Measurements from ENCODE around the gene S100A10. TPM values are rescaled to one million over a fixed set of nuclear protein-coding genes. Genes with fewer than 3 reads are reported as not detected.

S100A10 gene
- polyA plus RNA-seq, 1 experiment, result 40.3 TPM

DNA sequence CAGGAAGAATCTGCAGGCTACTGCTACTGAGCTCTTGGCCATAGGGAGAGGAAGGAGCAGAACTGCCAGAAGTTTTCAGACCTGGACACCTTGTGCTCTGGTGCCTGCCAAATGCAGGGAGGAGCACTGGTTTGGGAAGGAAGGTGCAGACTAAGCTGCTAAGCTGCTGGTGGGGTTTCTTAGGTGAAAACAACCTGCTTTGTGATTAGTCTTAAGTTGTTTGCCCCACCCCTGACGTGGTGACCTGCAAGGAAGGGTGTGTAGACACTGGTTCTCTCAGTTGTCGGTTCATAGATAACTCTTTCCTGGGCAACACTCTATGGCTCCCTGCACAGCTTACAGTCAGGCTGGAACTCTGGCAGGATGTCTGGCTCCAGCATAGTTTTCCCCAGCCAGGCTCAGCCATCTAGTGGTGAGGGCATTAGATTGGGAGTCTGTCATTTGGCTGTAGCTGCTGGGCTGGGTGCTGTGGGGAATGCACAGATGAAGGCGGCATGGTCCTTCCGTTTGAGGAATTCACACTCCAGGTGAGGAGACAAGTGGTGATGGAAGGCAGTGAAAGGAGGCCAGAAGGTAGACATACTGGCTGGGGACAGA lies 10.3 kb upstream of the S100A10 start:
- Histone ChIP-seq H3K27me3 (ENCODE audit: control insufficient read depth, insufficient read depth, low read length) (peaks cover 26% of the 10 kb centered on the region), H3K4me3 (ENCODE audit: low read depth, low read length) (no peak overlapping the region), H3K36me3 (ENCODE audit: control insufficient read depth, insufficient read depth, low read length) (no peaks in the 10 kb centered on the region)
- TF ChIP-seq, protein P1, sequence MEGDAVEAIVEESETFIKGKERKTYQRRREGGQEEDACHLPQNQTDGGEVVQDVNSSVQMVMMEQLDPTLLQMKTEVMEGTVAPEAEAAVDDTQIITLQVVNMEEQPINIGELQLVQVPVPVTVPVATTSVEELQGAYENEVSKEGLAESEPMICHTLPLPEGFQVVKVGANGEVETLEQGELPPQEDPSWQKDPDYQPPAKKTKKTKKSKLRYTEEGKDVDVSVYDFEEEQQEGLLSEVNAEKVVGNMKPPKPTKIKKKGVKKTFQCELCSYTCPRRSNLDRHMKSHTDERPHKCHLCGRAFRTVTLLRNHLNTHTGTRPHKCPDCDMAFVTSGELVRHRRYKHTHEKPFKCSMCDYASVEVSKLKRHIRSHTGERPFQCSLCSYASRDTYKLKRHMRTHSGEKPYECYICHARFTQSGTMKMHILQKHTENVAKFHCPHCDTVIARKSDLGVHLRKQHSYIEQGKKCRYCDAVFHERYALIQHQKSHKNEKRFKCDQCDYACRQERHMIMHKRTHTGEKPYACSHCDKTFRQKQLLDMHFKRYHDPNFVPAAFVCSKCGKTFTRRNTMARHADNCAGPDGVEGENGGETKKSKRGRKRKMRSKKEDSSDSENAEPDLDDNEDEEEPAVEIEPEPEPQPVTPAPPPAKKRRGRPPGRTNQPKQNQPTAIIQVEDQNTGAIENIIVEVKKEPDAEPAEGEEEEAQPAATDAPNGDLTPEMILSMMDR (IDR thresholded peaks at IDR 0.05; ENCODE audit: insufficient read depth, low read depth, low read length), result peak; percentile 35; the same call in 1 of the 2 replicates
- POLR2A ChIA-PET, result no interaction called here
- CTCF ChIA-PET, result interaction anchor here (0.6 to 14.5 kb wide), 13 partner anchors 7 to 462 kb away, joined by 3 to 315 read pairs (median 4); no protein-coding TSS in a partner anchor
- no peak for DNase-seq (ENCODE audit: low read depth)

DNA sequence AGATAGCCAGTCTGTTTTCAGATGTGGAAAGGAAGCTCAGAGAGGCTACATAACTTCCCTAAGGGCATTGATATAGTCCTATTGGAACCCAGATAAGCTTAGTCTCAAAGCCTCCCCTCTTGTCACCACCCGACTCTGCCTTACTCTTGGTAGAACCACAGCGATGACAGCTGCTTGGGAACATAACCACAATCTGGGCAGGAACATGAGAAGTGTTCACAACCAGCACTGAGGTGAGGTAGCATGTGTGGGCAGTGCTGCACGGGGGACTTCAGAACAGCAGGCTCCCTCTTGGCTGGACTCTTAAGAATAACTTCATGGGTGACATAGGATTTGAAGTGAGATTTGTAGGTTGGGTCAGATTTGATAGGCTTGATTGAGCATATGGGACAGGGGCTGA lies 9.3 kb upstream of the S100A10 start:
- no peak for DNase-seq (ENCODE audit: low read depth)
- ChIA-PET CTCF (interaction anchor here (1.2 to 14.5 kb wide), 8 partner anchors 8 to 69 kb away, joined by 4 to 315 read pairs (median 22); partner anchors contain the start of gene S100A11), POLR2A (no interaction called here)
- Histone ChIP-seq H3K27me3 (ENCODE audit: control insufficient read depth, insufficient read depth, low read length) (peaks cover 24% of the 10 kb centered on the region), H3K4me3 (ENCODE audit: low read depth, low read length) (no peak overlapping the region), H3K36me3 (ENCODE audit: control insufficient read depth, insufficient read depth, low read length) (no peaks in the 10 kb centered on the region)
- TF ChIP-seq, protein P1 (IDR thresholded peaks at IDR 0.05; ENCODE audit: insufficient read depth, low read depth, low read length), result no peak

DNA sequence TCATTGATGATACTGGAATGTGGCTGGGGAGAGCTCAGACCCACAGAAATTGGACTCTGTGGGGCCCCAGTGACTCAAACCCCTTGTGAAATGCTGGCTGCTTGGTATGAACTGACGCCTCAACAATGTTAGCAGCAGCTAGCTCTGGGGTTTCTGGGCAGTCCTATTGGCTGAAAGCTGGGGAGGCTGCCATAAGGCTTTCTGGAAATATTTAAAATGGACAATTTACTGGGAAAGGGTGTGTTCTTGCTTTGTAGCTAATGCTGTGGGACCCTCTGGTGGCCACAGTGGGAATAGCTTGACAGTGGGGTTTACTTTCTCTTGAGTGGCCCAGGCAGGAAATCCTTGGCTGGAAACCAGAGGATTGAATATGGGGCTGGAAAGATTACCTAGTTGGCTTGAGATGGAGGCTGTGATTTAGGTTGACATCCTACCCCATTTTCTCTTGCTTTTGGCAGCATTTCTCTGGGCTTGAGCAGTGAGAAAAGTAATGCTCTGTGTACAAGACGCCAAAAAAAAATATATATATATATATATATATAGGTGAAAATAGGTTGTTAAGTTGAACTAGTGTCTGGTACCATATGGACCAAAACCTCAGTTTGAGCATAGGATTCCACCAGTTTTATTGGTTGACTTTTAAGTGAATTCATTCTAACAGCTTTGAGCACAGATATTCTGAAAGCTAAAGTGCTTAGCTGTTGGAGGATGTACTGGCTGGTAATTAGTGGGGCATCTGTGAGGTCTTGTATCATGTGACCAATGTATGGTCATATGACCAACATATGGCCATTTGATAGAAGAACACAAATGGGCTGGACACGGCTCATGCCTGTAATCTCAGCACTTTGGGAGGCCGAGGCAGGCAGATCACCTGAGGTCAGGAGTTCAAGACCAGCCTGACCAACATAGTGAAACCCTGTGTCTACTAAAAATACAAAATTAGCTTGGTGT lies 8.2 kb upstream of the S100A10 start:
- TF ChIP-seq, protein P1 (IDR thresholded peaks at IDR 0.05; ENCODE audit: insufficient read depth, low read depth, low read length), result peak; percentile 92
- DNase-seq (ENCODE audit: low read depth), result peak; percentile 91
- ChIA-PET POLR2A (no interaction called here), CTCF (interaction anchor here (0.7 to 14.5 kb wide), 31 partner anchors 10 to 308 kb away, joined by 3 to 315 read pairs (median 5); partner anchors contain the start of genes S100A11 and THEM4)
- H3K4me3 ChIP-seq (ENCODE audit: low read depth, low read length), result no peak overlapping the region
- H3K27me3 ChIP-seq (ENCODE audit: control insufficient read depth, insufficient read depth, low read length), result peaks cover 20% of the 10 kb centered on the region
- no peaks in the 10 kb centered on the region for H3K36me3 ChIP-seq (ENCODE audit: control insufficient read depth, insufficient read depth, low read length)

DNA sequence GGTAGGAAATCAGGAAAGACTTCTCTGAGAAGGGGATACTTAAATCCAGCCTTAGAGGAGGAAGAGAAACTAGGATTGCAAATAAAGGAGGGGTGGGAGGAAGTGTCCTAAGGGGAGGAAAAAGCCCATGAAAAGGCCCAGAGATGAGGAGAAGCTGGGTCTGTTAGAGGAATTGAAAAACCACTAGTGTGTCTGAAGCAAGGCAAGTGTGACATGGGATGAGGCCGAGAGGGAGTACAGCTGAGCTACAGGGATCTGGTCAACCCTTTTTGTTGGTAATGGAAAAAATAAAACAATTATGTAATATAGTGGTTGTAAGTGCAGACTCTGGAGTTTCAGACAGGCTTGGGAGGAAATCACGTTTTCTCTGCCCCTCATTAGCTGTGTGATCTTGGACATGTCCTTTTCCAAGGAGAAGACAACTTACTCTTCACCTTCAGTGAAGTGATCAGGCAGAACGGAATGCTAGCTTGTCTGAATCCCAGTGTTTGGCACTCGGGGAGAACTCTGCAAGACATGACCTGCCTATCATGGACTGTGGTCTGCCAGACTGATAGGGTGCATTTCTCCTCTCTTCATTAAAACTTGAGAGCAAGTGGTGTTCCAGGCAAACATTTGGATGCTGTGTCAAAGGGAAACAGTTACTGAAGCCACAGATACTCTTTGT lies 7.4 kb upstream of the S100A10 start:
- CTCF ChIA-PET, result interaction anchor here (0.7 to 14.5 kb wide), 31 partner anchors 9 to 307 kb away, joined by 3 to 315 read pairs (median 5); partner anchors contain the start of genes S100A11 and THEM4
- no peak for DNase-seq (ENCODE audit: low read depth)
- Histone ChIP-seq H3K36me3 (ENCODE audit: control insufficient read depth, insufficient read depth, low read length) (no peaks in the 10 kb centered on the region), H3K27me3 (ENCODE audit: control insufficient read depth, insufficient read depth, low read length) (peaks cover 15% of the 10 kb centered on the region), H3K4me3 (ENCODE audit: low read depth, low read length) (no peak overlapping the region)
- TF ChIP-seq, protein P1 (IDR thresholded peaks at IDR 0.05; ENCODE audit: insufficient read depth, low read depth, low read length), result no peak
- POLR2A ChIA-PET, result no interaction called here

All from BJ (cell line).